HCT116 (cell line): Measurements from ENCODE around the gene RNF141. TPM values are rescaled to one million over a fixed set of nuclear protein-coding genes. Genes with fewer than 3 reads are reported as not detected.

Experiments used
- ATAC-seq: fragments of 200-7000 bp; cut with Tn5 transposase; 2 replicates; pipeline ENCODE4 v1.9.1; 2020; ENCODE audit warnings: mild to moderate bottlenecking, moderate library complexity
- BruUV-seq: library from RNA; stranded (reverse); fragments of 400-500 nt; replicated peaks from 2 replicates; lab custom pipeline; 2021; lab: Mats Ljungman, UMichigan
- CTCF ChIA-PET: fragments of 300-600 bp; sonication (Branson Sonifier 250); formaldehyde crosslinking; loops from one replicate; lab custom pipeline; 2021; ENCODE audit warnings: antibody characterized with exemption; lab: Charles Lee
- POLR2A ChIA-PET: fragments of 300-600, 350-600 bp; sonication (Branson Sonifier 250); formaldehyde crosslinking; loops from one replicate; lab custom pipeline; 2021; ENCODE audit warnings: antibody characterized with exemption; lab: Charles Lee
- RAD21 ChIA-PET, 2 experiments: fragments of 300-600 bp; sonication (Branson Sonifier 250); formaldehyde crosslinking; loops; one replicate each; lab custom pipeline; 2023; ENCODE audit warnings: low total read pairs in 2 of 2; ENCODE audit not compliant: uncharacterized antibody in 2 of 2, unreplicated experiment in 2 of 2, low non-redundant PET in 1 of 2; lab: Charles Lee
- DNase-seq: peaks from one replicate; pipeline ENCODE4 v3.0.0-alpha.2; 2010; ENCODE audit warnings: low read depth, low spot score
- H2AFZ ChIP-seq: fragments of 200-600 bp; shearing (Covaris generic), sonication (generic); 2 replicates; pipeline ENCODE4 v1.6.1; 2017; ENCODE audit warnings: low read depth, mixed run types, mixed read lengths, antibody characterized with exemption, low read length; ENCODE audit not compliant: poor library complexity, severe bottlenecking
- H3K27ac ChIP-seq: 2 replicates; pipeline ENCODE4 v1.5.1; 2012; ENCODE audit warnings: low read depth, low read length
- H3K27me3 ChIP-seq: fragments of 200-600 bp; sonication (generic); 2 replicates; pipeline ENCODE4 v1.6.1; 2016; ENCODE audit warnings: mixed run types, low read length, mixed read lengths; ENCODE audit not compliant: insufficient read depth
- H3K36me3 ChIP-seq, 2 experiments: fragments of 200-500 bp in 1 of 2; fragments of 200-600 bp in 1 of 2; sonication (Bioruptor generic) in 1 of 2; sonication (generic) in 1 of 2; 2 replicates each; pipeline versions ENCODE4 v1.5.1 to v1.6.1; 2014 to 2016; ENCODE audit warnings: low read length in 2 of 2, inconsistent platforms in 1 of 2, mixed read lengths in 1 of 2, mixed run types in 1 of 2; ENCODE audit not compliant: insufficient read depth in 2 of 2, control insufficient read depth in 1 of 2
- H3K4me1 ChIP-seq, 2 experiments: fragments of 200-600 bp in 1 of 2; sonication (generic) in 1 of 2; 2 replicates each; pipeline versions ENCODE4 v1.5.1 to v1.6.1; 2012 to 2017; ENCODE audit warnings: low read length in 2 of 2, inconsistent platforms in 1 of 2, mild to moderate bottlenecking in 1 of 2, mixed read lengths in 1 of 2, mixed run types in 1 of 2, moderate library complexity in 1 of 2; ENCODE audit not compliant: insufficient read depth in 2 of 2, control insufficient read depth in 1 of 2
- H3K4me2 ChIP-seq: fragments of 200-600 bp; sonication (generic); 2 replicates; pipeline ENCODE4 v1.6.1; 2017; ENCODE audit warnings: mixed run types, low read length, mixed read lengths
- H3K4me3 ChIP-seq, 2 experiments: fragments of 200-600 bp in 1 of 2; sonication (generic) in 1 of 2; replicated peaks in 1 of 2; 2 replicates each; pipeline ENCODE4 v1.5.1; 2011 to 2016; ENCODE audit warnings: low read length in 2 of 2, control low read depth in 1 of 2, low read depth in 1 of 2, mild to moderate bottlenecking in 1 of 2, mixed read lengths in 1 of 2, mixed run types in 1 of 2
- H3K79me2 ChIP-seq: fragments of 200-600 bp; sonication (generic); 2 replicates; pipeline ENCODE4 v1.6.1; 2017; ENCODE audit warnings: mild to moderate bottlenecking, mixed run types, low read length, moderate library complexity, mixed read lengths; ENCODE audit not compliant: insufficient read depth
- H3K9ac ChIP-seq: fragments of 200-600 bp; sonication (generic); 2 replicates; pipeline ENCODE4 v1.6.1; 2016; ENCODE audit warnings: low read length, mixed read lengths
- H3K9me2 ChIP-seq: fragments of 200-600 bp; sonication (generic), shearing (Covaris generic); 2 replicates; pipeline ENCODE4 v1.6.1; 2017; ENCODE audit warnings: mixed run types, mild to moderate bottlenecking, moderate library complexity; ENCODE audit not compliant: insufficient read depth
- H3K9me3 ChIP-seq, 2 experiments: fragments of 200-500 bp in 1 of 2; fragments of 200-600 bp in 1 of 2; sonication (Bioruptor generic) in 1 of 2; sonication (generic) in 1 of 2; 2 replicates each; pipeline ENCODE4 v1.6.1; 2014 to 2017; ENCODE audit warnings: low read length in 2 of 2, mixed read lengths in 2 of 2, inconsistent platforms in 1 of 2, low read depth in 1 of 2, mild to moderate bottlenecking in 1 of 2, mixed run types in 1 of 2, moderate library complexity in 1 of 2; ENCODE audit not compliant: control insufficient read depth in 1 of 2, insufficient read depth in 1 of 2
- H4K20me1 ChIP-seq: fragments of 200-600 bp; sonication (generic), shearing (Covaris generic); 2 replicates; pipeline ENCODE4 v1.6.1; 2017; ENCODE audit warnings: mixed run types, mild to moderate bottlenecking, moderate library complexity; ENCODE audit not compliant: insufficient read depth
- CTCF ChIP-seq, 3 experiments: fragments of 200-600 bp in 1 of 3; sonication (generic) in 1 of 3; IDR thresholded peaks in 2 of 3; conservative IDR thresholded peaks in 1 of 3; 2 replicates each; pipeline ENCODE4 v1.5.1; 2012 to 2017; ENCODE audit warnings: low read depth in 2 of 3, low read length in 2 of 3, antibody characterized with exemption in 1 of 3, borderline replicate concordance in 1 of 3, control low read depth in 1 of 3, mild to moderate bottlenecking in 1 of 3, mixed read lengths in 1 of 3, mixed run types in 1 of 3, moderate library complexity in 1 of 3; ENCODE audit not compliant: insufficient read depth in 1 of 3
- EZH2phosphoT487 ChIP-seq: fragments of 200-600 bp; IDR thresholded peaks from 2 replicates; pipeline ENCODE4 v1.6.1; 2018; ENCODE audit warnings: antibody characterized with exemption, borderline replicate concordance
- FOSL1 ChIP-seq: IDR thresholded peaks from 2 replicates; pipeline ENCODE4 v1.6.1; 2012; ENCODE audit warnings: low read depth
- JUND ChIP-seq: IDR thresholded peaks from 2 replicates; pipeline ENCODE4 v1.6.1; 2012
- YY1 ChIP-seq: IDR thresholded peaks from 2 replicates; pipeline ENCODE4 v1.6.1; 2011; ENCODE audit warnings: low read length, low read depth, moderate library complexity, mild to moderate bottlenecking; ENCODE audit not compliant: insufficient replicate concordance; ENCODE audit errors: extremely low read depth
- ZBTB33 ChIP-seq: IDR thresholded peaks from 2 replicates; pipeline ENCODE4 v1.6.1; 2011; ENCODE audit warnings: mild to moderate bottlenecking, low read length, moderate library complexity; ENCODE audit not compliant: insufficient replicate concordance; ENCODE audit errors: extremely low read depth
- ZNF274 ChIP-seq: fragments of 200-500 bp; sonication (Bioruptor generic); IDR thresholded peaks from 2 replicates; pipeline ENCODE4 v1.6.1; 2014; ENCODE audit warnings: mild to moderate bottlenecking, low read depth, low read length, inconsistent platforms
- intact Hi-C: fragments of 100-400 bp; cut with micrococcal nuclease; formaldehyde crosslinking; loops from 2 replicates; pipeline ENCODE4 v1.10.0; 2022
- total RNA-seq: library from RNA; stranded (reverse); gene quantifications from one replicate; pipeline ENCODE4 v1.2.1, GENCODE V29; 2021; ENCODE audit not compliant: unreplicated experiment
- TF ChIP-seq, protein P1 (sequence below): IDR thresholded peaks from 2 replicates; pipeline ENCODE4 v1.6.1; 2012
- TF ChIP-seq, protein P2 (sequence below): IDR thresholded peaks from 2 replicates; pipeline ENCODE4 v1.6.1; 2012; ENCODE audit warnings: low read depth

Gene RNF141
- total RNA-seq, 1 experiment from 2014 or later = 133 TPM

DNA sequence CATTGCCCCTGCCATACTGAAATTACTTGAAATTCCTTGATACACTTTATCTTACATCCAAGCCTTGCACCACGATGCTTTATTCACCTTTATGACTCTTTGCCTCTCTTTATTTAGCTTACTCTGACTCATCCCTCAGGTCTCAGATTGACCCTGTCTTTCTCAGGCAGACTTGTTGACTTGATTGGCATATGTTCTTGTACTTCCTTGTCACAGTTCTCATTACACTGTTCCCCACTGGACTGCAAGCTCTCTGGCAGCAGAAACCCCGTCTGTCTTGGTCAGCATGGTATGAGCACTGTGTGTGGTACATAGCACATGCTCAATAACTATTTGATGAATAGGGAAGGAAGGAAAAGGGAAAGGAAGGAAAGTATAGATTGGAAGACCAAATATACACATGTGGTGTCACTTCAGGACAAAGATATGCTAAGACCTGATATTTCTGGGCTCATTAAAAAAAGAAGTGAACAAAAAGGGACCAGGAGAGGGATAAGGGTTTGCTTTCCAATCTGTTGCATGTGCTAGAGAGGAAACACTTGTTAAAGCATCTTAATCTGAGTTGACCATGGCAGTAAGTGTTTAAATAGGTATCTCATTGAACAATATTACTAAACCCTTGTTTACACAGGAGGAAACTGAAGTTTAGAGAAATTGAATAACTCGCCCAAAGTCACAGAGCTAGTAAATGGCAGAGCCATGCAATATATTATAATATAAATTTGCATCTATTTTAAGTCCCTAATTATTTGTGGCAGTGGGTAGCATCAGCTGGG lies 20.2 kb upstream of the RNF141 start (continued):
- TF ChIP-seq CTCF (IDR thresholded peaks at IDR 0.05 in 2 of 3, conservative IDR thresholded peaks at IDR 0.05 in 1 of 3; ENCODE audit: borderline replicate concordance in 1 of 3, insufficient read depth in 1 of 3, low read depth in 2 of 3, low read length in 2 of 3) = no peak
- TF ChIP-seq EZH2phosphoT487 = no peak

- no peak overlapping the region for H3K4me3 ChIP-seq
- no peak overlapping the region for H3K4me2 ChIP-seq
- no peak for DNase-seq
- H3K9me2 ChIP-seq = no peaks in the 10 kb centered on the region
- H3K9me3 ChIP-seq = no peaks in the 10 kb centered on the region
- H3K4me1 ChIP-seq = peaks cover 14 to 38% of the 10 kb centered on the region in 2 experiments
- intact Hi-C loops = no loop called here
- ChIA-PET POLR2A (interaction anchor here (1.1 kb wide), 1 partner anchor 18 kb away, joined by 5 read pairs; the partner anchor contains the start of gene RNF141), RAD21 (no interaction called here), CTCF (no interaction called here)
- no peak for ATAC-seq
- no TSS peak for BruUV-seq
- H3K36me3 ChIP-seq = no peaks in the 10 kb centered on the region
- H2AFZ ChIP-seq = no peak overlapping the region
- TF ChIP-seq JUND (no peak), ZNF274 (no peak), ZBTB33 (no peak), YY1 (no peak), FOSL1 (no peak)
- TF ChIP-seq, protein P1, sequence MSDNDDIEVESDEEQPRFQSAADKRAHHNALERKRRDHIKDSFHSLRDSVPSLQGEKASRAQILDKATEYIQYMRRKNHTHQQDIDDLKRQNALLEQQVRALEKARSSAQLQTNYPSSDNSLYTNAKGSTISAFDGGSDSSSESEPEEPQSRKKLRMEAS = no peak
- TF ChIP-seq, protein P2, sequence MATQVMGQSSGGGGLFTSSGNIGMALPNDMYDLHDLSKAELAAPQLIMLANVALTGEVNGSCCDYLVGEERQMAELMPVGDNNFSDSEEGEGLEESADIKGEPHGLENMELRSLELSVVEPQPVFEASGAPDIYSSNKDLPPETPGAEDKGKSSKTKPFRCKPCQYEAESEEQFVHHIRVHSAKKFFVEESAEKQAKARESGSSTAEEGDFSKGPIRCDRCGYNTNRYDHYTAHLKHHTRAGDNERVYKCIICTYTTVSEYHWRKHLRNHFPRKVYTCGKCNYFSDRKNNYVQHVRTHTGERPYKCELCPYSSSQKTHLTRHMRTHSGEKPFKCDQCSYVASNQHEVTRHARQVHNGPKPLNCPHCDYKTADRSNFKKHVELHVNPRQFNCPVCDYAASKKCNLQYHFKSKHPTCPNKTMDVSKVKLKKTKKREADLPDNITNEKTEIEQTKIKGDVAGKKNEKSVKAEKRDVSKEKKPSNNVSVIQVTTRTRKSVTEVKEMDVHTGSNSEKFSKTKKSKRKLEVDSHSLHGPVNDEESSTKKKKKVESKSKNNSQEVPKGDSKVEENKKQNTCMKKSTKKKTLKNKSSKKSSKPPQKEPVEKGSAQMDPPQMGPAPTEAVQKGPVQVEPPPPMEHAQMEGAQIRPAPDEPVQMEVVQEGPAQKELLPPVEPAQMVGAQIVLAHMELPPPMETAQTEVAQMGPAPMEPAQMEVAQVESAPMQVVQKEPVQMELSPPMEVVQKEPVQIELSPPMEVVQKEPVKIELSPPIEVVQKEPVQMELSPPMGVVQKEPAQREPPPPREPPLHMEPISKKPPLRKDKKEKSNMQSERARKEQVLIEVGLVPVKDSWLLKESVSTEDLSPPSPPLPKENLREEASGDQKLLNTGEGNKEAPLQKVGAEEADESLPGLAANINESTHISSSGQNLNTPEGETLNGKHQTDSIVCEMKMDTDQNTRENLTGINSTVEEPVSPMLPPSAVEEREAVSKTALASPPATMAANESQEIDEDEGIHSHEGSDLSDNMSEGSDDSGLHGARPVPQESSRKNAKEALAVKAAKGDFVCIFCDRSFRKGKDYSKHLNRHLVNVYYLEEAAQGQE = no peak
- no peaks in the 10 kb centered on the region for H4K20me1 ChIP-seq
- H3K27ac ChIP-seq = no peak overlapping the region
- no peaks in the 10 kb centered on the region for H3K27me3 ChIP-seq
- no peak overlapping the region for H3K9ac ChIP-seq
- H3K79me2 ChIP-seq = no peaks in the 10 kb centered on the region
Measured at GRCh38 chr11:10558288-10558687, 17.3 kb upstream of the RNF141 start.
